ENCODE data around the gene SMURF2. TPM values are rescaled to one million over a fixed set of nuclear protein-coding genes. Genes with fewer than 3 reads are reported as not detected.

The SMURF2 gene
- total RNA-seq, 1 donor from 2014 or later = 24.6 TPM

DNA sequence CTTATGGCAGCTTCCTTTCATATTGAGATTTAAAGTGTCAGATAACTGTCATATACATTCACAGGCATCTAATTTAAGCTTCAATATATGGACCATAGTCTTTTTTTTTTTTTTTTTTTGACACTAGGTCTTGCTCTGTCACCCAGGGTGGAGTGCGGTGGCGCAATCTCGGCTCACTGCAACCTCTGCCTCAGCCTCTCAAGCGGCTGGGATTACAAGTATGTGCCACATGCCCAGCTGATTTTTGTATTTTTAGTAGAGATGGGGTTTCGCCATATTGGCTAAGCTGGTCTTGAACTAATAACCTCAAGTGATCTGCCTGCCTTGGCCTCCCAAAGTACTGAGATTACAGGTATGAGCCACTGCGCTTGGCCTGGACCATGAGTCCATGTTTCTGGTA is 141.7 kb downstream of the SMURF2 start:
- no peak overlapping the region for H3K4me3 Mint-ChIP-seq
- DNase-seq (ENCODE audit: low spot score) = no peak
- Histone ChIP-seq H3K79me2 (ENCODE audit: low read depth) (peaks cover 20% of the 10 kb centered on the region), H3K27me3 (no peaks in the 10 kb centered on the region), H3K27ac (no peak overlapping the region), H2AFZ (replicated peaks) (no peak overlapping the region), H3K4me1 (no peaks in the 10 kb centered on the region), H3K9me3 (ENCODE audit: low read depth) (no peaks in the 10 kb centered on the region), H3K36me3 (peaks cover 13% of the 10 kb centered on the region), H4K20me1 (ENCODE audit: low read depth) (peaks cover under 1% of the 10 kb centered on the region), H3K4me2 (no peak overlapping the region), H3K4me3 (no peak overlapping the region), H3F3A (ENCODE audit: low read depth) (no peaks in the 10 kb centered on the region), H3K9ac (no peak overlapping the region)
- H3K36me3 Mint-ChIP-seq = peaks cover 30% of the 10 kb centered on the region
- no peaks in the 10 kb centered on the region for H3K27me3 Mint-ChIP-seq (ENCODE audit: insufficient read depth, low read depth)
- no peaks in the 10 kb centered on the region for H3K9me3 Mint-ChIP-seq
- H3K27ac Mint-ChIP-seq = no peak overlapping the region
- TF ChIP-seq EZH2phosphoT487 (IDR thresholded peaks at IDR 0.05) (no peak), EZH2 (IDR thresholded peaks at IDR 0.05) (no peak)
- TF ChIP-seq, protein P1, sequence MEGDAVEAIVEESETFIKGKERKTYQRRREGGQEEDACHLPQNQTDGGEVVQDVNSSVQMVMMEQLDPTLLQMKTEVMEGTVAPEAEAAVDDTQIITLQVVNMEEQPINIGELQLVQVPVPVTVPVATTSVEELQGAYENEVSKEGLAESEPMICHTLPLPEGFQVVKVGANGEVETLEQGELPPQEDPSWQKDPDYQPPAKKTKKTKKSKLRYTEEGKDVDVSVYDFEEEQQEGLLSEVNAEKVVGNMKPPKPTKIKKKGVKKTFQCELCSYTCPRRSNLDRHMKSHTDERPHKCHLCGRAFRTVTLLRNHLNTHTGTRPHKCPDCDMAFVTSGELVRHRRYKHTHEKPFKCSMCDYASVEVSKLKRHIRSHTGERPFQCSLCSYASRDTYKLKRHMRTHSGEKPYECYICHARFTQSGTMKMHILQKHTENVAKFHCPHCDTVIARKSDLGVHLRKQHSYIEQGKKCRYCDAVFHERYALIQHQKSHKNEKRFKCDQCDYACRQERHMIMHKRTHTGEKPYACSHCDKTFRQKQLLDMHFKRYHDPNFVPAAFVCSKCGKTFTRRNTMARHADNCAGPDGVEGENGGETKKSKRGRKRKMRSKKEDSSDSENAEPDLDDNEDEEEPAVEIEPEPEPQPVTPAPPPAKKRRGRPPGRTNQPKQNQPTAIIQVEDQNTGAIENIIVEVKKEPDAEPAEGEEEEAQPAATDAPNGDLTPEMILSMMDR (IDR thresholded peaks at IDR 0.05) = no peak
- H3K4me1 Mint-ChIP-seq = no peaks in the 10 kb centered on the region

DNA sequence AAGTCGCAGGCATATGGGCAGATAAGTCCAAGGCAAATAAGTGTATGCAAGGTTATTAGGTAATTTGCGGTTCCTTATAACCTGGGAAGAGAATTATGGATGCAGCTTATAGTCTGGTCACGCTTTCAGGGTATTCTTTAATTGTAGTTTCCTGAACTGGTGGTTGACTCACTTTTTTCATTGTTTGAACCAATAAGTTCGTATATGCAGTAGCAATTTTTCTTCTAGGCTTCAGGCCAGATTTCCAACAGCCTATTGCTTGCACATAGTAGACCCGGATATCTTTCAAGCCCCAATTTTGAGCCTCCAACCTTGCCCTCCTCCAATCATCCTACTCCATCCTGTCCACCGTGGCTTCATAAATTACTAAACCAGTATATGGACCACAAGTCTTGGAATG is 142.5 kb downstream of the SMURF2 start:
- no peaks in the 10 kb centered on the region for H3K9me3 Mint-ChIP-seq
- Histone ChIP-seq H3K4me3 (no peak overlapping the region), H3K9ac (no peak overlapping the region), H3K4me2 (no peak overlapping the region), H2AFZ (replicated peaks) (no peak overlapping the region), H3K4me1 (no peaks in the 10 kb centered on the region), H3K79me2 (ENCODE audit: low read depth) (peaks cover 27% of the 10 kb centered on the region), H3K9me3 (ENCODE audit: low read depth) (no peaks in the 10 kb centered on the region), H4K20me1 (ENCODE audit: low read depth) (peaks cover 5% of the 10 kb centered on the region), H3F3A (ENCODE audit: low read depth) (no peaks in the 10 kb centered on the region), H3K27me3 (no peaks in the 10 kb centered on the region), H3K27ac (no peak overlapping the region), H3K36me3 (peaks cover 17% of the 10 kb centered on the region)
- H3K4me1 Mint-ChIP-seq = no peaks in the 10 kb centered on the region
- TF ChIP-seq, protein P1 (IDR thresholded peaks at IDR 0.05) = no peak
- TF ChIP-seq EZH2phosphoT487 (IDR thresholded peaks at IDR 0.05) (no peak), EZH2 (IDR thresholded peaks at IDR 0.05) (no peak)
- no peak overlapping the region for H3K4me3 Mint-ChIP-seq
- H3K36me3 Mint-ChIP-seq = peaks cover 34% of the 10 kb centered on the region
- DNase-seq (ENCODE audit: low spot score) = no peak
- H3K27me3 Mint-ChIP-seq (ENCODE audit: insufficient read depth, low read depth) = no peaks in the 10 kb centered on the region
- H3K27ac Mint-ChIP-seq = no peak overlapping the region

DNA sequence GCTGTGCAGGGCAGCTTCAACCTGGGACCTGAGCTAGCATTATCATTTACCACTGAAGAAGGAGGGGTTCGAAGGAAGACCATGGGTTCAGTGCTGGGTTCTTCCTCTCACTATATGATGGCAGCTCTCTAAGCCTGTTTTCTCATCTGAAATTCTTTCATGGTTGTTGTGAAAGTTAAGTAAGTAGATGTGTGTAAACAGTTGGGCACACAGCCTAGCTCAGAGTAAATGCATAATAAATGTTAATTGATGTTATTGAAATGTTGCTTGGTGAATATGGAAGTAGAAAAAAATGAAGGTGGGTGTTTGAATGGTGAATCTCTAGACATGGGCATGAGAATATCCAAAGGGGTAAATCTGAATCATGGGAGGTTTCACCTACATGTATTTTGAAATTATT is 146.3 kb downstream of the SMURF2 start:
- Mint-ChIP-seq H3K9me3 (no peaks in the 10 kb centered on the region), H3K27me3 (ENCODE audit: insufficient read depth, low read depth) (no peaks in the 10 kb centered on the region), H3K4me3 (no peak overlapping the region), H3K27ac (no peak overlapping the region), H3K36me3 (peaks cover 37% of the 10 kb centered on the region), H3K4me1 (no peaks in the 10 kb centered on the region)
- Histone ChIP-seq H3K4me2 (no peak overlapping the region), H3K36me3 (peaks cover 35% of the 10 kb centered on the region), H3K4me3 (no peak overlapping the region), H3K9ac (no peak overlapping the region), H3K27me3 (no peaks in the 10 kb centered on the region), H3K79me2 (ENCODE audit: low read depth) (peaks cover 58% of the 10 kb centered on the region), H3F3A (ENCODE audit: low read depth) (no peaks in the 10 kb centered on the region), H2AFZ (replicated peaks) (no peak overlapping the region), H3K9me3 (ENCODE audit: low read depth) (no peaks in the 10 kb centered on the region), H3K4me1 (no peaks in the 10 kb centered on the region), H4K20me1 (ENCODE audit: low read depth) (peaks cover 10% of the 10 kb centered on the region), H3K27ac (no peak overlapping the region)
- no peak for TF ChIP-seq EZH2phosphoT487 (IDR thresholded peaks at IDR 0.05)
- TF ChIP-seq, protein P1 (IDR thresholded peaks at IDR 0.05) = no peak
- TF ChIP-seq EZH2 (IDR thresholded peaks at IDR 0.05) = no peak
- DNase-seq (ENCODE audit: low spot score) = no peak

Measured in neural progenitor cell (in vitro differentiated cells).